ENCODE measurements around the gene RGL3. TPM values are rescaled to one million over a fixed set of nuclear protein-coding genes. Genes with fewer than 3 reads are reported as not detected.
A peak's percentile ranks its signal among the peaks of the same experiment; 100 is the strongest.
"Not testable (repeated sequence)": the region's sequence is repeated elsewhere in the genome, so short reads cannot be mapped to it uniquely, and the experiment has no call there.

The RGL3 gene
- total and polyA plus RNA-seq, 4 donors = 2.4 to 19.8 (median 7.8) TPM

DNA sequence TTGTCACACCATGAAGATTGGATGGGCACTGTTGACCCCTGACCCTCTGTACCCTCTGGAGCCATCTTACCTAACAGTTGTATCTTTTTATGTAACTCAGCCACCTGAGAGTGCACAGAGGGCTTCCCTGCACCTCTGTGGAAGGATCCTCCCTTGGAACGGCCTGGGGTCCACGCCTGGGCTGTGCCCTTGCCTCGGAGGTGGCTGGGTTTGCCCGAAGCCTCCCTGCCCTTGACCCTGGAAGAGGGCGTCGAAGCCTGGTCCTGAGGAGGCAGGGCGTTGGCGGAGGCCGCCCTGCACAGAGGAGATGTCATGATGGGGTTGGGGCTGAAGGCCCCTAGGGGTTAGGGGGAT, 15.6 kb upstream of the RGL3 start:
- Histone ChIP-seq H3K9me3 (ENCODE audit: control insufficient read depth in 4 of 4, low read length in 3 of 4) (no peaks in the 10 kb centered on the region), H3K9ac (ENCODE audit: low read depth in 1 of 2, low read length in 2 of 2) (peak overlapping the region in 1 of 2 donors; percentile 53), H3K27me3 (ENCODE audit: control insufficient read depth in 4 of 4, insufficient read depth in 4 of 4, low read length in 3 of 4) (no peaks in the 10 kb centered on the region), H3K4me1 (ENCODE audit: control insufficient read depth in 4 of 4, insufficient read depth in 4 of 4, low read length in 3 of 4) (peaks cover 9 to 17% (median 15%) of the 10 kb centered on the region in 4 donors), H3K4me3 (ENCODE audit: low read depth in 1 of 3, low read length in 3 of 3) (peak overlapping the region in 2 of 3 donors; percentile 27 to 82), H3K27ac (ENCODE audit: low read depth in 1 of 2, low read length in 2 of 2) (peak overlapping the region; percentile 52 to 75), H3K36me3 (ENCODE audit: control insufficient read depth in 4 of 4, insufficient read depth in 3 of 4, low read depth in 1 of 4, low read length in 3 of 4) (peaks cover 0 to 9% (median 4%) of the 10 kb centered on the region in 4 donors)
- TF ChIP-seq, protein P1, sequence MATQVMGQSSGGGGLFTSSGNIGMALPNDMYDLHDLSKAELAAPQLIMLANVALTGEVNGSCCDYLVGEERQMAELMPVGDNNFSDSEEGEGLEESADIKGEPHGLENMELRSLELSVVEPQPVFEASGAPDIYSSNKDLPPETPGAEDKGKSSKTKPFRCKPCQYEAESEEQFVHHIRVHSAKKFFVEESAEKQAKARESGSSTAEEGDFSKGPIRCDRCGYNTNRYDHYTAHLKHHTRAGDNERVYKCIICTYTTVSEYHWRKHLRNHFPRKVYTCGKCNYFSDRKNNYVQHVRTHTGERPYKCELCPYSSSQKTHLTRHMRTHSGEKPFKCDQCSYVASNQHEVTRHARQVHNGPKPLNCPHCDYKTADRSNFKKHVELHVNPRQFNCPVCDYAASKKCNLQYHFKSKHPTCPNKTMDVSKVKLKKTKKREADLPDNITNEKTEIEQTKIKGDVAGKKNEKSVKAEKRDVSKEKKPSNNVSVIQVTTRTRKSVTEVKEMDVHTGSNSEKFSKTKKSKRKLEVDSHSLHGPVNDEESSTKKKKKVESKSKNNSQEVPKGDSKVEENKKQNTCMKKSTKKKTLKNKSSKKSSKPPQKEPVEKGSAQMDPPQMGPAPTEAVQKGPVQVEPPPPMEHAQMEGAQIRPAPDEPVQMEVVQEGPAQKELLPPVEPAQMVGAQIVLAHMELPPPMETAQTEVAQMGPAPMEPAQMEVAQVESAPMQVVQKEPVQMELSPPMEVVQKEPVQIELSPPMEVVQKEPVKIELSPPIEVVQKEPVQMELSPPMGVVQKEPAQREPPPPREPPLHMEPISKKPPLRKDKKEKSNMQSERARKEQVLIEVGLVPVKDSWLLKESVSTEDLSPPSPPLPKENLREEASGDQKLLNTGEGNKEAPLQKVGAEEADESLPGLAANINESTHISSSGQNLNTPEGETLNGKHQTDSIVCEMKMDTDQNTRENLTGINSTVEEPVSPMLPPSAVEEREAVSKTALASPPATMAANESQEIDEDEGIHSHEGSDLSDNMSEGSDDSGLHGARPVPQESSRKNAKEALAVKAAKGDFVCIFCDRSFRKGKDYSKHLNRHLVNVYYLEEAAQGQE (IDR thresholded peaks at IDR 0.05) = no peak
- no peak for TF ChIP-seq TAF1 (conservative IDR thresholded peaks at IDR 0.05)
- no peak for TF ChIP-seq EGR1 (IDR thresholded peaks at IDR 0.05; ENCODE audit: low read depth in 2 of 2)
- no peak for TF ChIP-seq RAD21 (IDR thresholded peaks at IDR 0.05)
- TF ChIP-seq HNF4G (IDR thresholded peaks at IDR 0.05) = no peak
- no peak for TF ChIP-seq SP1 (IDR thresholded peaks at IDR 0.05)
- no peak for TF ChIP-seq HNF4A (conservative IDR thresholded peaks at IDR 0.05)
- TF ChIP-seq FOXA2 (IDR thresholded peaks at IDR 0.05) = no peak
- TF ChIP-seq JUND (IDR thresholded peaks at IDR 0.05) = no peak
- TF ChIP-seq, protein P2, sequence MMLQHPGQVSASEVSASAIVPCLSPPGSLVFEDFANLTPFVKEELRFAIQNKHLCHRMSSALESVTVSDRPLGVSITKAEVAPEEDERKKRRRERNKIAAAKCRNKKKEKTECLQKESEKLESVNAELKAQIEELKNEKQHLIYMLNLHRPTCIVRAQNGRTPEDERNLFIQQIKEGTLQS (IDR thresholded peaks at IDR 0.05) = no peak
- TF ChIP-seq, protein P3, sequence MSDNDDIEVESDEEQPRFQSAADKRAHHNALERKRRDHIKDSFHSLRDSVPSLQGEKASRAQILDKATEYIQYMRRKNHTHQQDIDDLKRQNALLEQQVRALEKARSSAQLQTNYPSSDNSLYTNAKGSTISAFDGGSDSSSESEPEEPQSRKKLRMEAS (IDR thresholded peaks at IDR 0.05) = no peak
- no peak for TF ChIP-seq NR2F2 (IDR thresholded peaks at IDR 0.05)
- TF ChIP-seq, protein P4, sequence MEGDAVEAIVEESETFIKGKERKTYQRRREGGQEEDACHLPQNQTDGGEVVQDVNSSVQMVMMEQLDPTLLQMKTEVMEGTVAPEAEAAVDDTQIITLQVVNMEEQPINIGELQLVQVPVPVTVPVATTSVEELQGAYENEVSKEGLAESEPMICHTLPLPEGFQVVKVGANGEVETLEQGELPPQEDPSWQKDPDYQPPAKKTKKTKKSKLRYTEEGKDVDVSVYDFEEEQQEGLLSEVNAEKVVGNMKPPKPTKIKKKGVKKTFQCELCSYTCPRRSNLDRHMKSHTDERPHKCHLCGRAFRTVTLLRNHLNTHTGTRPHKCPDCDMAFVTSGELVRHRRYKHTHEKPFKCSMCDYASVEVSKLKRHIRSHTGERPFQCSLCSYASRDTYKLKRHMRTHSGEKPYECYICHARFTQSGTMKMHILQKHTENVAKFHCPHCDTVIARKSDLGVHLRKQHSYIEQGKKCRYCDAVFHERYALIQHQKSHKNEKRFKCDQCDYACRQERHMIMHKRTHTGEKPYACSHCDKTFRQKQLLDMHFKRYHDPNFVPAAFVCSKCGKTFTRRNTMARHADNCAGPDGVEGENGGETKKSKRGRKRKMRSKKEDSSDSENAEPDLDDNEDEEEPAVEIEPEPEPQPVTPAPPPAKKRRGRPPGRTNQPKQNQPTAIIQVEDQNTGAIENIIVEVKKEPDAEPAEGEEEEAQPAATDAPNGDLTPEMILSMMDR (IDR thresholded peaks at IDR 0.05; ENCODE audit: low read depth, low read length, missing input control) = no peak
- TF ChIP-seq, protein P5, sequence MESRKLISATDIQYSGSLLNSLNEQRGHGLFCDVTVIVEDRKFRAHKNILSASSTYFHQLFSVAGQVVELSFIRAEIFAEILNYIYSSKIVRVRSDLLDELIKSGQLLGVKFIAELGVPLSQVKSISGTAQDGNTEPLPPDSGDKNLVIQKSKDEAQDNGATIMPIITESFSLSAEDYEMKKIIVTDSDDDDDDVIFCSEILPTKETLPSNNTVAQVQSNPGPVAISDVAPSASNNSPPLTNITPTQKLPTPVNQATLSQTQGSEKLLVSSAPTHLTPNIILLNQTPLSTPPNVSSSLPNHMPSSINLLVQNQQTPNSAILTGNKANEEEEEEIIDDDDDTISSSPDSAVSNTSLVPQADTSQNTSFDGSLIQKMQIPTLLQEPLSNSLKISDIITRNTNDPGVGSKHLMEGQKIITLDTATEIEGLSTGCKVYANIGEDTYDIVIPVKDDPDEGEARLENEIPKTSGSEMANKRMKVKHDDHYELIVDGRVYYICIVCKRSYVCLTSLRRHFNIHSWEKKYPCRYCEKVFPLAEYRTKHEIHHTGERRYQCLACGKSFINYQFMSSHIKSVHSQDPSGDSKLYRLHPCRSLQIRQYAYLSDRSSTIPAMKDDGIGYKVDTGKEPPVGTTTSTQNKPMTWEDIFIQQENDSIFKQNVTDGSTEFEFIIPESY (IDR thresholded peaks at IDR 0.05) = no peak
- TF ChIP-seq RXRA (IDR thresholded peaks at IDR 0.05) = no peak
- no peak for TF ChIP-seq GABPA (IDR thresholded peaks at IDR 0.05 in 1 of 2, conservative IDR thresholded peaks at IDR 0.05 in 1 of 2)
- no peak for TF ChIP-seq FOXA1 (IDR thresholded peaks at IDR 0.05)
- TF ChIP-seq YY1 (IDR thresholded peaks at IDR 0.05) = no peak
- no peak for DNase-seq (ENCODE audit: low spot score)
- WGBS = 9% methylated on average over 9 of the region's 9 CpGs

DNA sequence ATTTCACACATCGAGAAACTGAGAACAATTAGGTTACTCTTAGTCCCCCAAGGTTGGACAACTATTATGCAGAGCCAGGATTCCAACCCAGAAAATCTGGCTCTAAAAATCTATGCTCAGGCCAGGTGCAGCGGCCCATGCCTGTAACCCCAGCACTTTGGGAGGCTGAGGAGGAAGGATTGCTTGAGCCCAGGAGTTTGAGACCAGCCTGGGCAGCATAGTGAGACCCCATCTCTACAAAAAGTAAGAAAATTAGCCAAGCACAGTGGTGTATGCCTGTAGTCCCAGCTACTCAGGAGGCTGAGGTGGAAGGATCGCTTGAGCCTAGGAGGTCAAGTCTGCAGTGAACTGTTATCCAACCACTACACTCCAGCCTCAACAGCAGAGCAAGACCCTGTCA, 14.4 kb upstream of the RGL3 start:
- DNase-seq (ENCODE audit: low spot score); H3K27ac ChIP-seq (ENCODE audit: low read depth in 1 of 2, low read length in 2 of 2); H3K27me3 ChIP-seq (ENCODE audit: control insufficient read depth in 4 of 4, insufficient read depth in 4 of 4, low read length in 3 of 4); H3K4me3 ChIP-seq (ENCODE audit: low read depth in 1 of 3, low read length in 3 of 3); H3K36me3 ChIP-seq (ENCODE audit: control insufficient read depth in 4 of 4, insufficient read depth in 3 of 4, low read depth in 1 of 4, low read length in 3 of 4); H3K9ac ChIP-seq (ENCODE audit: low read depth in 1 of 2, low read length in 2 of 2); H3K9me3 ChIP-seq (ENCODE audit: control insufficient read depth in 4 of 4, low read length in 3 of 4): not testable (repeated sequence)
- H3K4me1 ChIP-seq (ENCODE audit: control insufficient read depth in 4 of 4, insufficient read depth in 4 of 4, low read length in 3 of 4) = peaks cover 9 to 17% (median 15%) of the 10 kb centered on the region in 4 donors
- WGBS = 98% methylated on average over 3 of the region's 3 CpGs

Data from liver (tissue), 9 donors.